IPS-NIHi7 (cell line): ENCODE data around the gene INO80.
"Not testable (repeated sequence)": the region's sequence is repeated elsewhere in the genome, so short reads cannot be mapped to it uniquely, and the experiment has no call there.

Experiments used
- DNase-seq: peaks from one replicate; pipeline ENCODE4 v3.0.0; 2012; ENCODE audit warnings: mixed read lengths; ENCODE audit errors: extremely low spot score

The INO80 gene, protein sequence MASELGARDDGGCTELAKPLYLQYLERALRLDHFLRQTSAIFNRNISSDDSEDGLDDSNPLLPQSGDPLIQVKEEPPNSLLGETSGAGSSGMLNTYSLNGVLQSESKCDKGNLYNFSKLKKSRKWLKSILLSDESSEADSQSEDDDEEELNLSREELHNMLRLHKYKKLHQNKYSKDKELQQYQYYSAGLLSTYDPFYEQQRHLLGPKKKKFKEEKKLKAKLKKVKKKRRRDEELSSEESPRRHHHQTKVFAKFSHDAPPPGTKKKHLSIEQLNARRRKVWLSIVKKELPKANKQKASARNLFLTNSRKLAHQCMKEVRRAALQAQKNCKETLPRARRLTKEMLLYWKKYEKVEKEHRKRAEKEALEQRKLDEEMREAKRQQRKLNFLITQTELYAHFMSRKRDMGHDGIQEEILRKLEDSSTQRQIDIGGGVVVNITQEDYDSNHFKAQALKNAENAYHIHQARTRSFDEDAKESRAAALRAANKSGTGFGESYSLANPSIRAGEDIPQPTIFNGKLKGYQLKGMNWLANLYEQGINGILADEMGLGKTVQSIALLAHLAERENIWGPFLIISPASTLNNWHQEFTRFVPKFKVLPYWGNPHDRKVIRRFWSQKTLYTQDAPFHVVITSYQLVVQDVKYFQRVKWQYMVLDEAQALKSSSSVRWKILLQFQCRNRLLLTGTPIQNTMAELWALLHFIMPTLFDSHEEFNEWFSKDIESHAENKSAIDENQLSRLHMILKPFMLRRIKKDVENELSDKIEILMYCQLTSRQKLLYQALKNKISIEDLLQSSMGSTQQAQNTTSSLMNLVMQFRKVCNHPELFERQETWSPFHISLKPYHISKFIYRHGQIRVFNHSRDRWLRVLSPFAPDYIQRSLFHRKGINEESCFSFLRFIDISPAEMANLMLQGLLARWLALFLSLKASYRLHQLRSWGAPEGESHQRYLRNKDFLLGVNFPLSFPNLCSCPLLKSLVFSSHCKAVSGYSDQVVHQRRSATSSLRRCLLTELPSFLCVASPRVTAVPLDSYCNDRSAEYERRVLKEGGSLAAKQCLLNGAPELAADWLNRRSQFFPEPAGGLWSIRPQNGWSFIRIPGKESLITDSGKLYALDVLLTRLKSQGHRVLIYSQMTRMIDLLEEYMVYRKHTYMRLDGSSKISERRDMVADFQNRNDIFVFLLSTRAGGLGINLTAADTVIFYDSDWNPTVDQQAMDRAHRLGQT (N-terminal part only)

DNA sequence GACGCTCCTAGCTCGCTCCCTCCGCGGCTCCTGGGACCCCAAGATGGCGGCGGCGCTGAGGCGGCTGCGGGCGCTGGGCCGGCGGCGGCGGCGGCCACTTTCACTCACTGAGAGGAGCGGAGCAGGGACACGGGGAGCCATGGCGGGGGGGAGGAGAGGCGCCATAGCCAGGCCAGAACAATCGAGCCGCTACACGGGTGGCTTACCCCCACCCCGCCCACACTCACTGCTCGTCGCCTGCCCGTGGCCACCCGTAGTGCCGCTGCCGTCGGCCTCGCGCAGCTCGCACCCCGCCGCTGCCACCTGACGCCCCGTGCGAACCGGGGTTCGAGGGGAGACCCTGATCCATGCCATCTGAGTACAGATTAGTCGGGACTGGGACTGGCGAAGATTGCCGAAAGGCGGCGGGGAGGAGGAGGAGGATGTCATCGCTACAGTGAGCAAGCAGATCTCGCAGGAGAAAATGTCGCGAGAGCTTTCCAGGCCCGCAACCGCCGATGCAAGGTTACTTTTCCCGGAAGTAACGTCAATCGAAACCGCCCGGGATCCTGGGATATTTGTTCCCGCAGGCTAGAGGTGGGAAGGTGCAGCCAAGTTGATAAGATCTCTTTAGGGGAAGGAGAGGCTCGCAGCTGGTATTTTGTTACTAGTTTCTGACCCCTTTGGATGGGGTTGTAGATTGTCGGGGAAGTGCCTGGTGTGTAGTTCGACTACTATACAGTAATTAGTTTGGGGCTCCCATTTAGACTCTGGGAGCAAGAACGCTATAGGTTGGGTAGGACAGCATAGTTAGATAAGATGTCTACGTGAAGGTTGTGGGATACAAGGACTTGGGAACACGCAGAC is at the start of gene INO80:
TSS of gene INO80 (minus strand) at position 165 of the 846 bp plus-strand sequence. CDS start 19,970 bp downstream, outside the sequence.
- DNase-seq, result peak; percentile 94

DNA sequence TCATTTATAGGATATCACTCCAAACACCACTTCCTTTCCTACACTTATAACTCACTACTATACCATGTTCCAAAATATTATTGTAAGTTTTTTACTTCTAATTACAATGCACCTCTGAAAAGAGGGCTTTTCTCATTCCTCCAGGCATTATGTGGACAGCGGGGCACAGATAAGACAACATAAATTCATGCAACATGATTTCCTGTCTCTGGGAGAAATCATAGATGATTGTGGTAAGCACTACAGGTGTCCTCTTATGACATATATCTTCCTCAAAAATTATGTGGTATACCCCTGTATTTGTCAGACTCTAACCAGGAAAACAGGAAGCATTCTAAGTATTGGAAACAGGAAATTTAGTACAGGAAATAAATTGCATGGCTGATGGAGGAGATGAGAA is 45.7 kb upstream of the INO80 start:
- no peak for DNase-seq

DNA sequence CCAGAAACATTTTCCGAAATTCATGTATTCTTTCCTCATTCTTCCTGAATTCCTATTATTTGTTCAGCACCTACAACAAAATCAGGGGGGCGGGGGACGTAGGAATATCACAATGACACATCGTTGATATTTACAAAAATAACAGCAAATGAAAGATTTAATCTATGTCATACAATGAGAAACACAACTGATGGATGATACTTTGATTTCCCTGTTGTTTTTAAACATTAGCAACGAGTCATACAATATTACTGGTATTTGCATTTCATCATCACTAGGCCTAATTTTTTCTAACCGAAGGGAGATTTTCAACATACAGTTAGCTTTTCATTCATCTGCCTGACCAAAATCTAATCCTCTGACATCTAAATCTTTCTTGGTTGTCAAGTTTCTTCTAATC is 45.3 kb upstream of the INO80 start:
- no peak for DNase-seq

DNA sequence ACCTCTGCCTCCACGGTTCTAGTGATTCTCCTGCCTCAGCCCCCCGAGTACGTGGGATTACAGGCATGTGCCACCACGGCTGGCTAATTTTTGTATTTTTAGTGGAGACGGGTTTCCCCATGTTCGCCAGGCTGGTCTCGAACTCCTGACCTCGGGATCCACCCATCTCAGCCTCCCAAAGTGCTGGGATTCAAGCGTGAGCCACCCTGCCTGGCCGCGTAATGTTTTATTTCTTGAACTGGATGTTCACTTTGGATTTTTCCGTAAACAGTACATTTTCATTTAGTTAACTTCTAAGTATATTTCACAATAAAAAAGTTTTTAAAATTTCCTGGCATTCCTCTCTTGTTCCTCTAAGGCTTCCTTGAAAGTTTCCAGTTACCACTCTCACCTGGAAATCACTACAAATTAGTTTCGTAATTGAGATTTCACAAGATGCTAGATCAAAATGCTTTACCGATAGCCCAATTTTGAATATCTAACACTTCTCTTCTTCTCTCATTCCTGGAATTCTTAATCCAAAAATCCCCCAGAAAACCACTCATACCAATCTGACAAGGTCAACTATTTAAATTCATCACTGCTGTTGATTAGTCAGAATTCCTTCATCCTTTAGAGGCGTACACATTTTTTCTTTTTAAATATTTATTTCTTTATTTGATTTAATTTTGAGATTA is 44.7 kb upstream of the INO80 start:
- DNase-seq, result no peak

DNA sequence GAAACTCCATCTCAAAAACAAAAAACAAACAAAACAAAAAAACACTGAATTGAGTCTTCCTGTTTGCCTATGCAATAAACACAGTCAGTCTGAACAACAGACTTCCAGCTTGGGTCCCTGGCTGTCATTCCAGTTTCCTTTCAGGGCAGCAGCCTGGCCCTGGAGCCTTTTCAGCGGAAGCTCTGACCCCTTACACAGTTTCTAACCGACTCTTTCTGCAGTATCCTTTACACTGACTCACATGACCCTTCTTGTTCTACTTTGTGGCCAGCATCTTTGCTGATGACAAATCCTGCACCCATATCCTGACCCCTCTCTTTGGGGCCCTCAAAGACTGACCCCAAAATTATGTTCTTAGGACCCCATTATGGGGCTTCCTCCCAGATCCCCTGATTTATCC is 38.3 kb upstream of the INO80 start:
- DNase-seq, result no peak

DNA sequence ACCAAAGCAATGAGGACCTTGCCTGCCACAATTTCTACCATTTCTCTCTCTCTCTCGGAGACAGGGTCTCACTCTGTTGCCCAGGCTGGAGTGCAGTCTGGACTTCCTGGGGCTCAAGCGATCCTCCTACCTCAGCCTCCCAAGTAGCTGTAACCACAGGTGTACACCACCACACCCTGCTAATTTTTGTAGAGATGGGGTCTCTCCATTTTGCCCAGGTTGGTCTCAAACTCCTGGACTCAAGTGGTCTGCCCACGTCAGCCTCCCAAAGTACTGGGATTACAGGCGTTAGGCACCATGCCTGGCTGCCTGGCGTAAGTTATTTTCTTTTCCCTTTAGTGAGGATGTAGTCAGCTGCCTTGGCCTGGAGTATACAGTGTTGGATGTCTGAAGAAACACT is 37.7 kb upstream of the INO80 start:
- DNase-seq, result no peak

DNA sequence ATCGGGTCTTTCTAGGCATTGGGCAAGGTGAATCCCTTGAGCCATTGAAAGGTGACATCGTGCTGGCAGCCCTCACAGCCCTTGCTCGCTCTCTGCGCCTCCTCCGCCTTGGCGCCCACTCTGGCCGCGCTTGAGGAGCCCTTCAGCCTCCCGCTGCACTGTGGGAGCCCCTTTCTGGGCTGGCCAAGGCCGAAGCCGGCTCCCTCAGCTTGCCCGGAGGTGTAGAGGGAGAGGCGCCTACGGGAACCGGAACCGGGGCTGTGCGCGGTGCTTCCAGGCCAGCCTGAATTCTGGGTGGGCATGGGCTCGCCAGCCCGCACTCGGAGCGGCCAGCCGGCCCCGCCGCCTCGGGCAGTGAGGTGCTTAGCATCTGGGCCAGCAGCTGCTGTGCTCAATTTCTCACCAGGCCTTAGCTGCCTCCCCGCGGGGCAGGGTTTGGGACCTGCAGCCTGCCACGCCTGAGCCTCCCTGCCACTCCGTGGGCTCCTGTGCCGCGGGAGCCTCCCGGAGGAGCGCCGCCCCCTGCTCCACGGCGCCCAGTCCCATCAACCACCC is 35.4 kb upstream of the INO80 start:
- DNase-seq, result no peak

DNA sequence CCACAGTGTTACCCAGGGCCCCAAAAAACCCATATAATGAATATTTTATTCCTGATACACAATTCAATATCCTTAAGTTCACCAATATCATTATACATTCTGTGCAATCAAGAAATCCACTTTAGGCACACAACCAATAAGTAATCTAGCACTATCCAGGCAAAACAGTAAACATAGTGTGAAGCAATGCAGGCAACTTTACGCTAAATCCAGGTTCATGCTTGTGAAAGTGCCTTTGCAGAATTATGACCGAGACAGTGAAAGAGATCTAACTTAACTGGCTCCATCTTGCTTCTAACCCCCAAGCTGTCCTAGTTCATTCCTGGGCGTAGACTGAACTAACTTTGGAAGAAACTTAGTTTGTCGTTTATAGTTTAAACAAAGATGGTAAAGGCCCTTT is 34.2 kb upstream of the INO80 start:
- DNase-seq, result no peak

DNA sequence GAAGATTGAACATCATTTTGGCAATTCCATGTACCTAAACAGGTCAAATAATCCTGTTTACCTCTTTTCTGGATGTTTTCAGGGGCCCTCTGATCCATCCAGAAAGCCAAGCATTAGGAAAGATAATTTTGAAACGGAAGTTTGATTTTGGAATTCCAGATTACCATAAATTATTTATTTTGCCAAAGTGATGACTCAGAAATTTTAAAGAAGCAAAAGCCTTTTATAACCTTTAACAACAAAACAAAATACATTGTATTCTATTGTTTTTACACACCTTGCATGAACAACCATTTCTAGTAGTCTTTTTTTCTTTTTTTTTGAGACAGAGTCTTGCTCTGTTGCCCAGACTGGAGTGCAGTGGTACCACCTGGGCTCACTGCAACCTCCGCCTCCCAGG is 32.0 kb upstream of the INO80 start:
- DNase-seq, result no peak

DNA sequence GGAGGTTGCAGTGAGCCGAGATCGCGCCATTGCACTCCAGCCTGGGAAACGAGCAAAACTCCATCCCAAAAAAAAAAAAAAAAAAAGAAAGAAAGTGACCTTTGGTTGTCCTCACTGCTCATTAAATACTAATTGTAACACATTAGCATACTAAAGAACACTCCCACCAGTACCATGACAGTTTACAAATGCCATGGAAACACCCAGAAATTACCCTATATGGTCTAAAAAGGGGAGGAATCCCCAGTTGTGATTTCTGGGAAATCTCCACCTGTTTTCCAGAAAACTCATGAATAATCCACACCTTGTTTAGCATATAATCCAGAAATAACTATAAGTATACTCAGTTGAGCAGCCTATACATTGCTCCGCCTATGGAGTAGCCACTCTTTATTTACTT is 23.5 kb upstream of the INO80 start:
- no peak for DNase-seq

DNA sequence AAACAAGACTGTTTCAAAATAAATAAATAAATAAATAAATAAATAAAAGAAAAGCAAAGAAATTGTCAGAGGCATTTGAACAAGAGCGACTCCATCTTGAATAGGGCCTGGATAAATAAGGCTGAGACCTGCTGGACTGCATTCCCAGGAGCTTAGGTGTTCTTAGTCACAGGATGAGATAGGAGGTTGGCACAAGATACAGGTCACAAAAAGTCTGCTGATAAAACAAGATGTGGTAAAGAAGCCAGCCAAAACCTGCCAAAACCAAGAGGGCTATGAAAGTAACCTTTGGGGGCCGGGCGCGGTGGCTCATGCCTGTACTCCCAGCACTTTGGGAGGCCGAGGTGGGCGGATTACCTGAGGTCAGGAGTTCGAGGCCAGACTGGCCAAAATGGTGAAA is 23.0 kb upstream of the INO80 start:
- not testable (repeated sequence) for DNase-seq

DNA sequence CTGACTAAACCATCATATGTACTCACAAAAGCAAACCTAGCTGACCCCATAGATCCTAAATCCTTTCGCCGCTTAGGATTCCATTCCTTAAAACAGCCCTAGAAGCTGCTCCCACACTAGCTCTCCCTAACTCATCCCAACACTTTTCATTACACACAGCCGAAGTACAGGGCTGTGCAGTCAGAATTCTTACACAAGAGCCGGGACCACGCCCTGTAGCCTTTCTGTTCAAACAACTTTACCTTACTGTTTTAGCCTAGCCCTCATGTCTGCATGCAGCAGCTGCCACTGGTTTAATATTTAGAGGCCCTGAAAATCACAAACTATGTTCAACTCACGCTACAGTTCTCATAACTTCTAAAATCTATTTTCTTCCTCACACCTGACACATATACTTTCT is 19.5 kb upstream of the INO80 start:
- DNase-seq, result not testable (repeated sequence)

DNA sequence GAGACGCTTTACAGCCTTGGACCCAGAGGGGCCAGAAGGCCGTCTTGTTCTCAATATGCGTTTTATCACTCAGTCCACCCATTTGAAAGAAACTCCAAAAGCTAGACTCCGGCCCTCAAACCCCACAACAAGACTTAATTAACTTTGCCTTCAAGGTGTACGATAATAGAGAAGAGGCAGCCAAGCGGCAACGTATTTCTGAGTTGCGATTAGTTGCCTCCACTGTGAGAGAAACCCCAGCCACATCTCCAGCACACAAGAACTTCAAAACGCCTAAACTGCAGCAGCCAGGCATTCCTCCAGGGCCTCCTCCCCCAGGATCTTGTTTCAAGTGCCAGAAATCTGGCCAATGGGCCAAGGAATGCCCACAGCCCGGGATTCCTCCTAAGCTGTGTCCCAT is 17.4 kb upstream of the INO80 start:
- DNase-seq, result no peak

DNA sequence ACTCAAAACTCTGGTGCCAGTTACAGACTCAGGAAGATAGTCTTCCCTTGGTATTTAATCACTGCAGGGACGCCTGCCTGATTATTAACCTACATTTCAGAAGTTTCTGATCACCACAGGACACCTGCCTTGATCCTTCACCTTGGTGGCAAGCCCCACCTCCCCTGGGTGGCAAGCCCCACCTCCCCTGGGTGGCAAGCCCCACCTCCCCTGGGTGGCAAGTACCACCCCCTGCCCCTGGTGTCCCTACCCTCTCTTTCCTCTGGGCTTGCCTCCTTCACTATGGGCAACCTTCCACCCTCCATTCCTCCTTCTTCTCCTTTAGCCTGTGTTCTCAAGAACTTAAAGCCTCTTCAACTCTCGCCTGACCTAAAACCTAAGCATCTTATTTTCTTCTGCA is 16.0 kb upstream of the INO80 start:
- not testable (repeated sequence) for DNase-seq

DNA sequence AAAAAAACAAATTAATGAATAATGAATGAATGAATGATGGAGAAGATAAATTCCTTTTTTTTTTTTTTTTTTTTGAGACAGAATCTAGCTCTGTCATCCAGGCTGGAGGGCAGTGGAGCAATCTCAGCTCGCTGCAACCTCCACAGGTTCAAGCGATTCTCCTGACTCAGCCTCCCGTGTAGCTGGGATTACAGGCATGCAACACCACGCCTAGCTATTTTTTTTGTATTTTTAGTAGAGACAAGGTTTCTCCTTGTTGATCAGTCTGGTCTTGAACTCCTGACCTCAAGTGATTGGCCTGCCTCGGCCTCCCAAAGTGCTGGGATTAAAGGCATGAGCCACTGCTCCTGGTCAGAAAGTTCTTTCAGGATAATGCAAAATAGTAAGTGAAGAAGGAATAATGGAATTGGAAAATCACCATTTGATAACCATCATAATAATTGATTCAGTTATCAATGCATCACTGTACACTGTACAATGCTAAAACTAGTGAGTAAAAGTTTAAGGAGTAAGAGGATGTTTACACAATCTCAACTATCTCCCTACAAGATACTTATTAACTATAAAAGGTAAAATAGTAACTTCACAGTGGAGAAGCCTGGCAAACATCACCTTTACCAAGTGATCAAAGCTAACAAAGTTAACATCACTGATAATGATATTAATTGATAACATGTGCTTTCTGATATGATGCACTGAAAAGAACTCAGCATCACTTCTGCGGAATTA is 12.3 kb upstream of the INO80 start:
- no peak for DNase-seq

DNA sequence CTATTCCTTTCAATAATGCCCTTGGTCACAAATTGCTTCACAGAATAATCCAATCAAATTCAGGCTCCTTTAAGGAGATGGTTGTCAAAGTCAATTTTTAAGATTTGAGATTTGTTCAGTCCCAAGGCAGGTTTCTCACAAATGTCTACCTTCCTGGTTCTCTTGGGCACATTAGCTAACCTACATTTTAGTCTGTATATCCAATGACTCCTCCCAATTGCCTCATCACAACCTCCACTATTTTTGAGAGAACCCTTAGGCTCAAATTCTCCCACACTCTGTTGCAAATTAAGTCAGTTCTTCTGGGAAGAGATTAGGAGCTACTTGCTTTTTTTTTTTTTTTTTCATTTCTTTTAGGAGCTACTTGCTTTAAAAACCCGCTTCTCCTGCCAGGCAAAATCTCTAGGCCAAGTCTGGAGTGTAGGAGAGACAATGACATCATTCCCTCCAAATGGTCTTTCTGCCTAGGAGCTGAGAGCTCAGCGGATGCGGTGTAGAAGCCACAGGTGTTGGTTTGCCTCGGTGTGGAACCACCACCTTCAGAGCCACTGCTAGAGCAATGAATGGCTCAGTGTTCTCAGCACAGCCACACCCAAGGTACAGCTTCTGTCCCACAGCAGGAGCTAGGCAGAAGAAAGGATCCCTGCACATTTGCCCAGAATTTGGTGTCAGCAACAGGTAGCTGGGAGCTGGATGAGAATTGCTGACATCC is 10.0 kb upstream of the INO80 start:
- peak; percentile 12 for DNase-seq

DNA sequence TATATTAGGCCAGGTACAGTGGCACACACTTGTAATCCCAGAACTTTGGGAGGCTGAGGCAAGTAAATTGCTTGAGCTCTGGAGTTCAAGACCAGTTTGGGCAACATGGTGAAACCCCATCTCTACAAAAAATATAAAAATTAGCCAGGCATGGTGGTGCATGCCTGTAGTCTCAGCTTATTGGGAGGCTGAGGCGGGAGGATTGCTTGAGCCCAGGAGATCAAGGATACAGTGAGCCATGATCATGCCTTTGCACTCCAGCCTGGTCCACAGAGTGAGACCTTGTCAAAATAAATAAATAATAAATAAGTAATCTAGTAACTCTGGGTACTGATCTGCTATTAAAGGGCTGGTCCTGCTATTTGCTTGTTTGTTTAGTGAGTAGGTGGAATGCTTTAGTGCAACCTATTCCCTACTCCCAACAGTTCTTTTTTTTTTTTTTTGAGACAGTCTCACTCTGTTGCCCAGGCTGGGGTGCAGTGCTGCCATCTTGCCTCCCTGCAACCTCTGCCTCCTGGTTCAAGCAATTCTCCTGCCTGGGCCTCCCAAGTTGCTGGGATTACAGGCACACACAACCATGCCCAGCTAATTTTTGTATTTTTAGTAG is 9.1 kb upstream of the INO80 start:
- no peak for DNase-seq

DNA sequence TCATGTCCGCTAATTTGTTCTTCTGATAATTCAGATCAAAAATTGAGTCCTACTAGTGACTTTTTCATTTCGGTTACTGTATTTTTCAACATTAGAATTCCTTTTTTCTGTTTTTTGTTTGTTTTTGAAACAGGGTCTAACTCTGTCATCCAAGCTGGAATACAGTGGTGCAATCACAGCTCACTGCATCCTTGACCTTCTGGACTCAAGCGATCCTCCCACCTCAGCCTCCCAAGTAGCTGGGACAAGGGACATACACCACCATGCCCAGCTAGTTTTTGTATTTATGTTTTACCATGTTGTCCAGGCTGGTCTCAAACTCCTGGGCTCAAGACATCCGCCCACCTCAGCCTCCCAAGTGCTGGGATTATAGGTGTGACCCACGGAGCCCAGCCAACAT is 8.0 kb upstream of the INO80 start:
- no peak for DNase-seq

DNA sequence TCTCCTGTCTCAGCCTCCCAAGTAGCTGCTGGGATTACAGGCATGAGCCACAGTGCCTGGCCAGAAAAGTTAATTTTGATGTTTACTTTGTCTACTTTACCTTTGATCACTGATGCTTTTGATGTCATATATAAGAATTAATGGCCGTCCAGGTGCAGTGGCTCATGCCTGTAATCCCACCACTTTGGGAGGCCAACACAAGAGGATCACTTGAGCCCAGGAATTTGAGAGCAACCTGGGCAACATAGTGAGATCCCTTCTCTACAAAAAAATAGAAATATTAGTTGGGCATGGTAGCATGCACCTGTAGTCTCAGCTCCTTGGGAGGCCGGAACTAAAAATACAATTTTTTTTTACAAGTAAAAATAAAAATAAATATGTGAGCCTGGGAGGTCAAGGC is 6.8 kb upstream of the INO80 start:
- DNase-seq, result no peak
